Dedifferentiated amniotic fluid mesenchymal stem cell (primary cell): ENCODE data around the gene SLIT3.
"Not testable (repeated sequence)": the region's sequence is repeated elsewhere in the genome, so short reads cannot be mapped to it uniquely, and the experiment has no call there.

Source experiments
- DNase-seq: peaks from one replicate; pipeline ENCODE4 v3.0.0-alpha.2; 2016; ENCODE audit errors: extremely low spot score

The SLIT3 gene

GRCh38 chr5:169219351-169219750 is 81.6 kb downstream of the SLIT3 start:
- no peak for DNase-seq

- DNase-seq: no peak
Measured at GRCh38 chr5:169218861-169219260, 82.1 kb downstream of the SLIT3 start.

GRCh38 chr5:169218176-169218575 is 82.8 kb downstream of the SLIT3 start:
- DNase-seq: no peak

- DNase-seq: no peak
Measured at GRCh38 chr5:169216866-169217265, 84.1 kb downstream of the SLIT3 start.

- DNase-seq: no peak
Measured at GRCh38 chr5:169213479-169213878, 87.5 kb downstream of the SLIT3 start.

- not testable (repeated sequence) for DNase-seq
Measured at GRCh38 chr5:169211761-169212160, 89.2 kb downstream of the SLIT3 start.

- no peak for DNase-seq
Measured at GRCh38 chr5:169204788-169205400, 96.0 kb downstream of the SLIT3 start.

GRCh38 chr5:169202969-169203368 is 98.0 kb downstream of the SLIT3 start:
- no peak for DNase-seq

- DNase-seq: no peak
Measured at GRCh38 chr5:169201597-169201996, 99.3 kb downstream of the SLIT3 start.

- DNase-seq: no peak
Measured at GRCh38 chr5:169200125-169200778, 100.7 kb downstream of the SLIT3 start.

- no peak for DNase-seq
Measured at GRCh38 chr5:169197343-169197742, 103.6 kb downstream of the SLIT3 start.

- no peak for DNase-seq
Measured at GRCh38 chr5:169196059-169196458, 104.9 kb downstream of the SLIT3 start.

GRCh38 chr5:169195601-169196000 is 105.3 kb downstream of the SLIT3 start:
- no peak for DNase-seq

- DNase-seq: no peak
Measured at GRCh38 chr5:169192536-169192935, 108.4 kb downstream of the SLIT3 start.

- no peak for DNase-seq
Measured at GRCh38 chr5:169190849-169191248, 110.1 kb downstream of the SLIT3 start.

GRCh38 chr5:169185626-169186025 is 115.3 kb downstream of the SLIT3 start:
- DNase-seq: no peak

GRCh38 chr5:169183576-169183975 is 117.4 kb downstream of the SLIT3 start:
- peak; percentile 94 for DNase-seq

GRCh38 chr5:169182797-169183196 is 118.1 kb downstream of the SLIT3 start:
- no peak for DNase-seq

- no peak for DNase-seq
Measured at GRCh38 chr5:169181814-169182213, 119.1 kb downstream of the SLIT3 start.

- no peak for DNase-seq
Measured at GRCh38 chr5:169178754-169179153, 122.2 kb downstream of the SLIT3 start.

GRCh38 chr5:169178274-169178673 is 122.7 kb downstream of the SLIT3 start:
- no peak for DNase-seq

- no peak for DNase-seq
Measured at GRCh38 chr5:169176709-169177694, 123.9 kb downstream of the SLIT3 start.

- no peak for DNase-seq
Measured at GRCh38 chr5:169175733-169176132, 125.2 kb downstream of the SLIT3 start.
